ENCODE data around the gene IFT81.
"Not testable (repeated sequence)": the region's sequence is repeated elsewhere in the genome, so short reads cannot be mapped to it uniquely, and the experiment has no call there.

Gene IFT81

GRCh38 chr12:110109837-110110535 is 14.2 kb upstream of the IFT81 start:
- peak overlapping the region; percentile 90 for H3K27ac ChIP-seq (ENCODE audit: low read length)

GRCh38 chr12:110111476-110112334 is 12.5 kb upstream of the IFT81 start:
- H3K27me3 ChIP-seq (ENCODE audit: low read depth, low read length) = no peaks in the 10 kb centered on the region
- H3K9me3 ChIP-seq (ENCODE audit: control insufficient read depth in 1 of 2, low read length in 2 of 2) = no peaks in the 10 kb centered on the region
- H3K4me1 ChIP-seq (ENCODE audit: control insufficient read depth in 1 of 2, insufficient read depth in 2 of 2, low read length in 2 of 2) = peaks cover 0 to 23% of the 10 kb centered on the region in 2 donors
- H3K27ac ChIP-seq (ENCODE audit: low read length) = no peak overlapping the region
- no peaks in the 10 kb centered on the region for H3K36me3 ChIP-seq (ENCODE audit: control insufficient read depth in 1 of 2, insufficient read depth in 2 of 2, low read length in 2 of 2)
- no peak overlapping the region for H3K4me3 ChIP-seq (ENCODE audit: low read depth in 1 of 2, low read length in 2 of 2)

More at GRCh38 chr12:110109837-110110535, 14.2 kb upstream of the IFT81 start:
- Histone ChIP-seq H3K4me3 (ENCODE audit: low read depth in 1 of 2, low read length in 2 of 2) (peak overlapping the region; percentile 16 to 21), H3K4me1 (ENCODE audit: control insufficient read depth in 1 of 2, insufficient read depth in 2 of 2, low read length in 2 of 2) (peaks cover 0 to 23% of the 10 kb centered on the region in 2 donors), H3K9me3 (ENCODE audit: control insufficient read depth in 1 of 2, low read length in 2 of 2) (no peaks in the 10 kb centered on the region), H3K36me3 (ENCODE audit: control insufficient read depth in 1 of 2, insufficient read depth in 2 of 2, low read length in 2 of 2) (no peaks in the 10 kb centered on the region), H3K27me3 (ENCODE audit: low read depth, low read length) (no peaks in the 10 kb centered on the region)

GRCh38 chr12:110112335-110112660 is 11.9 kb upstream of the IFT81 start:
- Histone ChIP-seq H3K4me1 (ENCODE audit: control insufficient read depth in 1 of 2, insufficient read depth in 2 of 2, low read length in 2 of 2) (peaks cover 0 to 20% of the 10 kb centered on the region in 2 donors), H3K9me3 (ENCODE audit: control insufficient read depth in 1 of 2, low read length in 2 of 2) (no peaks in the 10 kb centered on the region), H3K36me3 (ENCODE audit: control insufficient read depth in 1 of 2, insufficient read depth in 2 of 2, low read length in 2 of 2) (no peaks in the 10 kb centered on the region), H3K27ac (ENCODE audit: low read length) (no peak overlapping the region), H3K27me3 (ENCODE audit: low read depth, low read length) (no peaks in the 10 kb centered on the region), H3K4me3 (ENCODE audit: low read depth in 1 of 2, low read length in 2 of 2) (no peak overlapping the region)

GRCh38 chr12:110114528-110114937 is 9.6 kb upstream of the IFT81 start:
- Histone ChIP-seq H3K4me1 (ENCODE audit: control insufficient read depth in 1 of 2, insufficient read depth in 2 of 2, low read length in 2 of 2) (peaks cover 0 to 16% of the 10 kb centered on the region in 2 donors), H3K36me3 (ENCODE audit: control insufficient read depth in 1 of 2, insufficient read depth in 2 of 2, low read length in 2 of 2) (no peaks in the 10 kb centered on the region), H3K4me3 (ENCODE audit: low read depth in 1 of 2, low read length in 2 of 2) (no peak overlapping the region), H3K27ac (ENCODE audit: low read length) (no peak overlapping the region), H3K9me3 (ENCODE audit: control insufficient read depth in 1 of 2, low read length in 2 of 2) (no peaks in the 10 kb centered on the region), H3K27me3 (ENCODE audit: low read depth, low read length) (no peaks in the 10 kb centered on the region)

GRCh38 chr12:110115675-110116074 is 8.5 kb upstream of the IFT81 start:
- Histone ChIP-seq H3K27ac (ENCODE audit: low read length) (no peak overlapping the region), H3K4me3 (ENCODE audit: low read depth in 1 of 2, low read length in 2 of 2) (no peak overlapping the region), H3K27me3 (ENCODE audit: low read depth, low read length) (no peaks in the 10 kb centered on the region), H3K36me3 (ENCODE audit: control insufficient read depth in 1 of 2, insufficient read depth in 2 of 2, low read length in 2 of 2) (no peaks in the 10 kb centered on the region), H3K4me1 (ENCODE audit: control insufficient read depth in 1 of 2, insufficient read depth in 2 of 2, low read length in 2 of 2) (peaks cover 0 to 13% of the 10 kb centered on the region in 2 donors), H3K9me3 (ENCODE audit: control insufficient read depth in 1 of 2, low read length in 2 of 2) (no peaks in the 10 kb centered on the region)

GRCh38 chr12:110116623-110117022 is 7.5 kb upstream of the IFT81 start:
- no peak overlapping the region for H3K4me3 ChIP-seq (ENCODE audit: low read depth in 1 of 2, low read length in 2 of 2)
- no peaks in the 10 kb centered on the region for H3K27me3 ChIP-seq (ENCODE audit: low read depth, low read length)
- no peaks in the 10 kb centered on the region for H3K9me3 ChIP-seq (ENCODE audit: control insufficient read depth in 1 of 2, low read length in 2 of 2)
- H3K4me1 ChIP-seq (ENCODE audit: control insufficient read depth in 1 of 2, insufficient read depth in 2 of 2, low read length in 2 of 2) = peaks cover 0 to 13% of the 10 kb centered on the region in 2 donors
- no peak overlapping the region for H3K27ac ChIP-seq (ENCODE audit: low read length)
- H3K36me3 ChIP-seq (ENCODE audit: control insufficient read depth in 1 of 2, insufficient read depth in 2 of 2, low read length in 2 of 2) = no peaks in the 10 kb centered on the region

- H3K36me3 ChIP-seq (ENCODE audit: control insufficient read depth in 1 of 2, insufficient read depth in 2 of 2, low read length in 2 of 2); H3K27me3 ChIP-seq (ENCODE audit: low read depth, low read length); H3K9me3 ChIP-seq (ENCODE audit: control insufficient read depth in 1 of 2, low read length in 2 of 2); H3K4me3 ChIP-seq (ENCODE audit: low read depth in 1 of 2, low read length in 2 of 2); H3K27ac ChIP-seq (ENCODE audit: low read length): not testable (repeated sequence)
- H3K4me1 ChIP-seq (ENCODE audit: control insufficient read depth in 1 of 2, insufficient read depth in 2 of 2, low read length in 2 of 2) = peaks cover 0 to 13% of the 10 kb centered on the region in 2 donors
Observed at GRCh38 chr12:110117210-110117609, 6.9 kb upstream of the IFT81 start.

- Histone ChIP-seq H3K9me3 (ENCODE audit: control insufficient read depth in 1 of 2, low read length in 2 of 2) (no peaks in the 10 kb centered on the region), H3K27ac (ENCODE audit: low read length) (peak overlapping the region; percentile 53), H3K4me3 (ENCODE audit: low read depth in 1 of 2, low read length in 2 of 2) (peak overlapping the region in 1 of 2 donors; percentile 1), H3K27me3 (ENCODE audit: low read depth, low read length) (no peaks in the 10 kb centered on the region), H3K36me3 (ENCODE audit: control insufficient read depth in 1 of 2, insufficient read depth in 2 of 2, low read length in 2 of 2) (no peaks in the 10 kb centered on the region), H3K4me1 (ENCODE audit: control insufficient read depth in 1 of 2, insufficient read depth in 2 of 2, low read length in 2 of 2) (peaks cover 0 to 13% of the 10 kb centered on the region in 2 donors)
Observed at GRCh38 chr12:110117956-110118685, 6.0 kb upstream of the IFT81 start.

GRCh38 chr12:110122929-110123328 is 1.2 kb upstream of the IFT81 start:
- Histone ChIP-seq H3K9me3 (ENCODE audit: control insufficient read depth in 1 of 2, low read length in 2 of 2) (no peaks in the 10 kb centered on the region), H3K4me1 (ENCODE audit: control insufficient read depth in 1 of 2, insufficient read depth in 2 of 2, low read length in 2 of 2) (peaks cover 0 to 26% of the 10 kb centered on the region in 2 donors), H3K27me3 (ENCODE audit: low read depth, low read length) (no peaks in the 10 kb centered on the region), H3K4me3 (ENCODE audit: low read depth in 1 of 2, low read length in 2 of 2) (no peak overlapping the region), H3K36me3 (ENCODE audit: control insufficient read depth in 1 of 2, insufficient read depth in 2 of 2, low read length in 2 of 2) (peaks cover 0 to 2% of the 10 kb centered on the region in 2 donors), H3K27ac (ENCODE audit: low read length) (no peak overlapping the region)

- Histone ChIP-seq H3K4me3 (ENCODE audit: low read depth in 1 of 2, low read length in 2 of 2) (peak overlapping the region in 1 of 2 donors; percentile 91), H3K9me3 (ENCODE audit: control insufficient read depth in 1 of 2, low read length in 2 of 2) (no peaks in the 10 kb centered on the region), H3K27ac (ENCODE audit: low read length) (no peak overlapping the region), H3K4me1 (ENCODE audit: control insufficient read depth in 1 of 2, insufficient read depth in 2 of 2, low read length in 2 of 2) (peaks cover 0 to 20% of the 10 kb centered on the region in 2 donors), H3K36me3 (ENCODE audit: control insufficient read depth in 1 of 2, insufficient read depth in 2 of 2, low read length in 2 of 2) (peaks cover 0 to 8% of the 10 kb centered on the region in 2 donors), H3K27me3 (ENCODE audit: low read depth, low read length) (no peaks in the 10 kb centered on the region)
Observed at GRCh38 chr12:110123919-110124268, 263 bp upstream of the IFT81 start.

- peak overlapping the region in 1 of 2 donors; percentile 4 for H3K4me3 ChIP-seq (ENCODE audit: low read depth in 1 of 2, low read length in 2 of 2)
- H3K9me3 ChIP-seq (ENCODE audit: control insufficient read depth in 1 of 2, low read length in 2 of 2) = no peaks in the 10 kb centered on the region
- no peaks in the 10 kb centered on the region for H3K27me3 ChIP-seq (ENCODE audit: low read depth, low read length)
- peaks cover 0 to 20% of the 10 kb centered on the region in 2 donors for H3K4me1 ChIP-seq (ENCODE audit: control insufficient read depth in 1 of 2, insufficient read depth in 2 of 2, low read length in 2 of 2)
- peaks cover 0 to 11% of the 10 kb centered on the region in 2 donors for H3K36me3 ChIP-seq (ENCODE audit: control insufficient read depth in 1 of 2, insufficient read depth in 2 of 2, low read length in 2 of 2)
- no peak overlapping the region for H3K27ac ChIP-seq (ENCODE audit: low read length)
Observed at GRCh38 chr12:110126557-110126956, 2.4 kb downstream of the IFT81 start.

Measured in muscle layer of duodenum (tissue), 2 donors.